Stimulated activated naive CD8-positive, alpha-beta T cell treated with anti-CD3 and anti-CD28 coated beads, Interleukin-15, Interleukin-2, amounts not matched to agents 100 U/mL and 50 U/mL, for 24 hours (primary cell): ENCODE measurements around the gene ENPEP.
"Not testable (repeated sequence)": the region's sequence is repeated elsewhere in the genome, so short reads cannot be mapped to it uniquely, and the experiment has no call there.

ENCODE experiments used
- ATAC-seq: fragments of 150-1000 bp; cut with Tn5 transposase; one replicate; pipeline ENCODE4 v1.10.0; 2021
- DNase-seq: peaks from one replicate; pipeline ENCODE4 v3.0.0; 2021

ENPEP gene, protein sequence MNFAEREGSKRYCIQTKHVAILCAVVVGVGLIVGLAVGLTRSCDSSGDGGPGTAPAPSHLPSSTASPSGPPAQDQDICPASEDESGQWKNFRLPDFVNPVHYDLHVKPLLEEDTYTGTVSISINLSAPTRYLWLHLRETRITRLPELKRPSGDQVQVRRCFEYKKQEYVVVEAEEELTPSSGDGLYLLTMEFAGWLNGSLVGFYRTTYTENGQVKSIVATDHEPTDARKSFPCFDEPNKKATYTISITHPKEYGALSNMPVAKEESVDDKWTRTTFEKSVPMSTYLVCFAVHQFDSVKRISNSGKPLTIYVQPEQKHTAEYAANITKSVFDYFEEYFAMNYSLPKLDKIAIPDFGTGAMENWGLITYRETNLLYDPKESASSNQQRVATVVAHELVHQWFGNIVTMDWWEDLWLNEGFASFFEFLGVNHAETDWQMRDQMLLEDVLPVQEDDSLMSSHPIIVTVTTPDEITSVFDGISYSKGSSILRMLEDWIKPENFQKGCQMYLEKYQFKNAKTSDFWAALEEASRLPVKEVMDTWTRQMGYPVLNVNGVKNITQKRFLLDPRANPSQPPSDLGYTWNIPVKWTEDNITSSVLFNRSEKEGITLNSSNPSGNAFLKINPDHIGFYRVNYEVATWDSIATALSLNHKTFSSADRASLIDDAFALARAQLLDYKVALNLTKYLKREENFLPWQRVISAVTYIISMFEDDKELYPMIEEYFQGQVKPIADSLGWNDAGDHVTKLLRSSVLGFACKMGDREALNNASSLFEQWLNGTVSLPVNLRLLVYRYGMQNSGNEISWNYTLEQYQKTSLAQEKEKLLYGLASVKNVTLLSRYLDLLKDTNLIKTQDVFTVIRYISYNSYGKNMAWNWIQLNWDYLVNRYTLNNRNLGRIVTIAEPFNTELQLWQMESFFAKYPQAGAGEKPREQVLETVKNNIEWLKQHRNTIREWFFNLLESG

DNA sequence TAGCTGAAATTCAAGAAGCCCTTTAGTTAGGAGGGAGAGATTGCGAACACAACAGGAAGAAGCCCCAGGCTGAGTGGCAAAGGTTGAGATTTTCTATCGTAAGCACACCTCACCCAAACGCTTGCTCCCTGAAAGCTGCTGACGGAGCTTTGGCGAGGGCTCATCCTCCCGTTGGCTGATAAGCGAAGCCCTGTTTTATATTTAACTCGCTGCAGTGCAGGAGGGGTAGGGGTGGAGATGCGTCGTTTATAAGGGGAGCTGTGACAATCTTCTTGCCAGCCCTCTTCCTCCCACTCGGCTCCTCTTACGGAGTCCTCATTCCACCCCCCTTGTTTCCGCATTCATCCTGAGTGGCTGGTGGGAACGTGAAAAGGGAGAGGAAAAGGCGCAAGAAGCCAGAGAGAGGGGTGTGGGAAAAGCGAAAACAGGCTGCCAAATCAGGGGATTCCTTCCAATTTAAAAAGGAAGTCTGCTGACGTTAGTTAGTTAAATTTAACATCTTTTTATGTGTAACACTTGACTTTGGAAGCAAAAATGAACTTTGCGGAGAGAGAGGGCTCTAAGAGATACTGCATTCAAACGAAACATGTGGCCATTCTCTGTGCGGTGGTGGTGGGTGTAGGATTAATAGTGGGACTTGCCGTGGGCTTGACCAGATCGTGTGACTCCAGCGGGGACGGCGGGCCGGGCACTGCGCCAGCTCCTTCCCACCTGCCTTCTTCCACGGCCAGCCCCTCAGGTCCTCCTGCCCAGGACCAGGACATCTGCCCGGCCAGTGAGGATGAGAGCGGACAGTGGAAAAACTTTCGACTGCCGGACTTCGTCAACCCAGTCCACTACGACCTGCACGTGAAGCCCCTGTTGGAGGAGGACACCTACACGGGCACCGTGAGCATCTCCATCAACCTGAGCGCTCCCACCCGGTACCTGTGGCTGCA, at the start of gene ENPEP:
Gene ENPEP, plus strand, starts transcription at position 275 of the 938 bp plus-strand sequence. Its CDS starts 260 bp downstream, at position 535.
- DNase-seq (no peak), ATAC-seq (no peak)

DNA sequence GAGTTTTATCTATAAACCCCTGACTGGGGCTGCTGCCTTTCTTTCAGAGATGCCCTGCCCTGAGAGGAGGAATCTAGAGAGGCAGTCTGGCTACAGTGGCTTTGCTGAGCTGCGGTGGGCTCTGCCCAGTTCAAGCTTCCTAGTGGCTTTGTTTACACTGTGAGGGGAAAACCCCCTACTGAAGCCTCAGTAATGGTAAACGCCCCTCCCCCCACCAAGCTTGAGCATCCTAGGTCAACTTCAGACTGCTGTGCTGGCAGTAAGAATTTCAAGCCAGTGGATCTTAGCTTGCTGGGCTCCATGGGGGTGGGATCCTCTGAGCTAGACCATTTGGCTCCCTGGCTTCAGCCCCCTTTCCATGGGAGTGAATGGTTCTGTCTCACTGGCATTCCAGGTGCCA, 44.1 kb upstream of the ENPEP start:
- not testable (repeated sequence) for ATAC-seq, DNase-seq

DNA sequence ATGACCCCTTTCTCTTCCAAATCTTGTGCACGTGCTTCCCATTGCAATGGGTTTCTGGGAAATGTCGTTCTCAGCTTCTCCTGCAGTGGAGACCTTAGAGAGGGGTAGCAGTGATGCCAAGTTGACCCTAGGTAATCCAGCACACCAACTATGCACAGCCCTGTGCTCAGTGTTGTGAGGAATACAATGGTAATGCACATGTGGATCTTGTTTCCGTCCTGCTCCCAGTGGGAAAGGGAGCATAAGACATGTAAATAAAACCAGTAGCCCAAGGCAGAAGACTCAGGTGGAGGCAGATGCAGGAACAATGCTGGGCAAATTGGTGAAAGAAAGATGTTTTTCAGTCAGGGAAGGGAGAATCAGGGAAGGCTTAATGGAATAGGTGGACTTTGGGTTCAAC, 38.7 kb upstream of the ENPEP start:
- DNase-seq, ATAC-seq: not testable (repeated sequence)

DNA sequence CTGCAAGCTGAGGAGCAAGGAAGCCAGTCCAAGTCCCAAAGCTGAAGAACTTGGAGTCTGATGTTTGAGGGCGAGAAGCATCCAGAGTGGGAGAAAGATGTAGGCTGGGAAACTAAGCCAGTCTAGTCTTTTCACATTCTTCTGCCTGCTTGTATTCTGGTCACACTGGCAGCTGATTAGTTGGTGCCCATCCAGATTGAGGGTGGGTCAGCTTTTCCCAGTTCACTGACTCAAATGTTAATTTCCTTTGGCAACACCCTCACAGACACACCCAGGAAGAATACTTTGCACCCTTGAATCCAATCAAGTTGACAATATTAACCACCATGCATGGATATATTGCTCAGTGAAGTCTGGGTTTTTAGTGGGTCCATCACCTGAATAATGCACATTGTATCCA, 36.7 kb upstream of the ENPEP start:
- not testable (repeated sequence) for DNase-seq, ATAC-seq

DNA sequence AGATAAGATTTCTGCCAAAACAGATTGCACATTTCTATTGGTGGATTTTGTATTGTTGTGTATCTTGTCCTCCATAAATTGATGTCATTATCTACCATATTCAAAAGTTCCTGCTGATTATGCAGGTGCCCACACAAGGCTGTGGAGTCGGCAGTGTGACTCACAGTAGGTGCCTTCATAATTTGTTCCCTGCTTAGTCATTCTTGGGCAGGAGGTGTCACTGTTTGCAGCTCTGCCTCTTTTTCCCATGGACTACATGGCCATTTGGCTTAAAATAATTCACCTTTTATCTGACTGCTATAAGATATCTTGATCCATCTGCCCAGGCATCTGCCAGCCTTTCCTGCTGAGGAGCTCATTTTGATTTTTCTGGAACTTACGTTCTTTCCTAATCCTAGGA, 33.6 kb upstream of the ENPEP start:
- DNase-seq (no peak), ATAC-seq (peak; percentile 32)

DNA sequence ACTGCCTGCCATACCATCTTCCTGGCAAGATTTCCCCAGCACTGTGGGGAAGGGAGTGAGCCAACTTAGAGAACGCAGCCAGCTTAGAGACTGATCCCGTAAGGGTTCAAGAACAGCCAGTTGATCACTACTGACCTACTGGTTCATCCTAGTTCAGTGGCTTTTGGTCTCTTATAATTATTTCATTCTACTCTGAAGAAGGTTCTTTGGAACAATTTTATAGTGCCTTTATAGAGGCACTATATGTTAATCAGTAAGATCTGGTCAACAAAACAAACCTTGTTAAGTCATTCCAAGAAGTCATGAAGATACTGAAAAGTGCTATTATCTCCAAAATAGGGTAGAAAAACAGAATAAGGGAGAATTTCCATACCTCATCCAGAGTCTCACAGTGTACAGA, 33.2 kb upstream of the ENPEP start:
- no peak for ATAC-seq
- no peak for DNase-seq

DNA sequence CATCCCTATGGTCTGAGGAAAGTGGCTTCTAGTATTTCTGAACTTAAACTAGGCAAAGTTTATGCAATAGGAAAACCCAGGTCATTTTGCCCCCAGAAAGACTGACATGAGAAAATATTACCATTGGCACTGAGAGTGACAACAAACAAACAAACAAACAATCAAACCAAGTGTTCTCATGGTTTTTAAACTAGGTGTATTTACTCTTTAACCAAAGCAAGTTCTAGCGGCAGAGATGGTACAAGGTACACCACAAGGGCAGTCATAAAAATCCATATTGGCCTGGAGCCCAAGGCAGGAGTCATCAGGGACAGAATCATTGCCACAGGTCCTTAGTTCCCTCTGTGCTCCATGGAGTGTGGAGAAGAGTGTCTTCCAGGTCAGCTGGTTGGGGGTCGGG, 26.0 kb upstream of the ENPEP start:
- ATAC-seq: no peak

DNA sequence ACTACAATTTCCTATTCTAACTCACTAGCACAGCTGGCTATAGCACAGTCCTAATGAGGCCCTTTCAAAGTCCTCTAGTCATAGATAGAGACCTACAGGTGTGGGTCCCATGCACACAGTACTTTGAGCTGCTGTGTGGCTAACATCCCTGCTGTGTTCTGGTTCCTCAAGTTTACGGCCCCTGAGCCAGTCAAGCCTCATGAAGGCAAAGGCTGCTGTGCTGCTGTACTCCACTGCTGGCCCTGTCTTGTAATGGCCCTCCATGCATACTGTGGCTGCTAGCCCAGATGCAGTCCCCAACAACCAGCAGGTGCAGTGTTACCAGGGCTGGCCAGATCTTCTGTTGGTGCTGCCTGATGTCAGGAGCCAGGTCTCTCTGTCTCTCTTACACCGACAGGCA, 23.4 kb upstream of the ENPEP start:
- DNase-seq (no peak), ATAC-seq (no peak)

More for the DNA sequence above, 26.0 kb upstream of the ENPEP start:
- no peak for DNase-seq

DNA sequence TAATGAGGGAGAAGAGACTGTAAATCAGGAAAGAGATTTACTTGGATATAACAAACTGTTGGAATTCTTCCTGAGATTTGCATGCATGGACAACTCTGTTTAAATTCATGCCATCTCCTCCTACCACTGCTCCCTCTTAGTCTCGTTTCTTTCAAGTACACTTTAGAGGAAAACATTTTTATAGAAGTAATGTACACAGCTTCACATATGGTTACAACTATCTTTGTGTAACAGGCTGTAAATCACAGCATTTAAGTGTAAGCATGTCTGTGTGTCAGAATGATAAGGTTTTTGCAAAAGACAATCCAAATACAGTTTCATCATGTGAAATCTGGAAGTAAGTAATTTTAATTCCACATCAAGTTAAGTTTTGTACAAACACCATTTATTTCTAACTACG, 21.5 kb upstream of the ENPEP start:
- no peak for ATAC-seq
- DNase-seq: no peak

DNA sequence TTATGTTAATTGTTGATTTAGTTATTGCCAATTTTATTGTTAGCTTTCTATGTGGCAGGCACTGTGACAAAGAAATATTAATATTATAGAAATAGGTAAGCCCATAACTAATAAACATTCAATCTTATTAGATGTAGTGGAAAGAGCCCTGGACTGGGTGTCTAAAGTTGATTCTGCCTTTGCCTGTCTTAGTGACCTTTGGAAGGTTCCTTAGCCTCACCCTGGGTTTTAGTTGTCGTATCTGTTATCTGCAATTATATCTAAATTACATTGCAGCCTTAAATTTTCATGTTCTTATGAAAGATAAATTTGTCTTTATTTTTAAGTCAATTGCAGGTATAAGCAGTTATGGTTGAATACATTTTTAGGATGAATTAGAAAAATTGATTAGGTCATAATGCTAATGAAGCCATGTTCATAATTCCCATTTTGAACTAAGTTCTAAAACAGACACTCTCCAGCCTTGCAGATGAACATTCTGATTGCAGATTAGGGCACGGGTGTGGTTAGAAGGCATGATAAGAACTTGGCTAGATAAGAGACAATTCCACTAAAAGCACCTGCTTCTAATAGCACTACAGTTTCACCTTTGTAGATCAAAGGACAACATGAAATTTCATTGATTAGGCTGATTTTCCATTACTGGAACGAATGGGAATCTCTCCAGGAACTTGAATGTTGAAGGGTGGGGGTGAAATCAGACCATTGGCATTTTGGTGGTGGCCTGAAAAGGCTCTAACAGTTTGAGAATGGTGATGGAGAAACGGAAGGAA, 17.3 kb upstream of the ENPEP start:
- DNase-seq (no peak), ATAC-seq (no peak)

DNA sequence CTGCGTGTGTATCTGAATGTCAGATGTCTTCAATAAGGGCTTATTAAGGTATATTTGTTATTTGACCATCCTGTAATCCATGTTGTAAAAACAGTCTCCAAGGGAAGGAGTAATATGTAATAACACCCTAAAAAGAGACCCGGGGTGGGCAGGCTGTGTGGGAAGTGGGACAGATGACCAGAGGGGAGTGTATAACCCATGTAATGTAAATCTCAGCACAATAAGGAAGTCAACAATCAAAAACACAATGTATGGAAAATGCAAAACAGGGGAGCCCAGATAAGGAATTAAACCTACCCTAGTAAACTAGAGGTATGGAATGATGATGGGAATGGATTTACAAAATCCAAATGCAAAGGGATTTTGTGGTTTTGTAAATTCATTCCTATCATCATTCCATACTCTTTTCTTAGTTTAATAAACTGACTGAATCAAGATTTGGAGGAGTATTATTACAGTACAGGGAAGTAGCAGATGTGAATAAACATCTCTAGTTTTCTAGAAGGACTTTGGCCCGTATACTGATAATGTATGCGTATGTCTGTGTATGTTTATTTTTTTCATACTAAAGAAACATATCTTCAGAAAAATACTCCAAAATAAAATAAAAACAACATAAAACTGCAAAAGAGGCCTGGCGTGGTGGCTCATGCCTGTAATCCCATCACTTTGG, 15.7 kb upstream of the ENPEP start:
- no peak for ATAC-seq
- DNase-seq: no peak

DNA sequence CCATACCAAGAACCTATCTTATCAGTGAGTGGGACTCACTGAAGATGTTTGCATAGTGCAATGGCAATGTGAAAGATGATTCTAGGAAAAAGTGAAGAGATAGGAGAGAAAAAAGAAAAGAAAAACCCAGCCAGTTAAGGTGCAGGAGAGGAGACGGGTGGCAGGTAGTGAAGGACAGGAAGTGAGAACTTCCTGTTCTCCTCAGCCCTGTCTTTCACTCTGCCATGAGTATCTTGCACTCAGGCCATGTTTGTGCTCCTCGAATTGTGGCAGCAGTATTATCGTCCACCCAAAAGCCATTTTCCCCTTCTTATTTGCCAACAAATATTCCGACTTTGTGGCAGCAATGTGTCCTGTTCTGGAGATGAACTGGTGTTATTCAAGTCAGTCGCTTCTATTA, 8.6 kb upstream of the ENPEP start:
- no peak for DNase-seq
- no peak for ATAC-seq

DNA sequence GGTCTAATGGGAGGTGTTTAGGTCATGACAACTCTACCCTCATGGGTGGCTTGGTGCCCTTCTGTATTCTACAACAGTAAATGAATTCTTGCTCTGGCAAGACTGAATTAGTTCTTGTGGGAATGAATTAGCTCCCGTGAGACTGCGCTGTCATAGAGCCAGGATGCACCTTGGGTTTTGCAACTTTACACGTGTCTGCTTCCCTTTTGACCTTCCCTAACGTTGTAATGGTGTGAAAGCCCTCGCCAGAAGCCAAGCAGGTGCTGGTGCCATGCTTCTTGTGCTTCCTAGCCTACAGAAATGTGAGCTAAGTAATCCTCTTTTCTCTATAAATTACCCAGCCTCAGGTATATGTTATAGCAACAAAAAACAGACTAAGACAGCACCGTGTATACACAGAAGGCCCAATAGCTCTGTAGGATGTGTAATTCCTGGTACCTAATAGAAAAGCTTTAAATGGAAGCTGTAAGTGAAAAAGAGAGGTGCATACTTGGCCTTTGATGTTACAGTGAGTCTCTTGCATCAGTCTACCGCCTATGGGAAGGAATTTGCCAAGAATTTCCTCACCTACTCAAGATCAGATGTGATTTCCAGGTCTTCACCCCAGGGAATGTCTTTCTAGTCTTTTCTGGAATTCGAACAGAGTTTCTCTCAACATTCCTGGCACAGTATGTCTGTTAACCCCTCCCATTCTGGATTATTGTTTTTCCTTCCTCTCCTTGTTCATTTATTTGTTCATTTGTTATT, 3.2 kb upstream of the ENPEP start:
- ATAC-seq (no peak), DNase-seq (no peak)

DNA sequence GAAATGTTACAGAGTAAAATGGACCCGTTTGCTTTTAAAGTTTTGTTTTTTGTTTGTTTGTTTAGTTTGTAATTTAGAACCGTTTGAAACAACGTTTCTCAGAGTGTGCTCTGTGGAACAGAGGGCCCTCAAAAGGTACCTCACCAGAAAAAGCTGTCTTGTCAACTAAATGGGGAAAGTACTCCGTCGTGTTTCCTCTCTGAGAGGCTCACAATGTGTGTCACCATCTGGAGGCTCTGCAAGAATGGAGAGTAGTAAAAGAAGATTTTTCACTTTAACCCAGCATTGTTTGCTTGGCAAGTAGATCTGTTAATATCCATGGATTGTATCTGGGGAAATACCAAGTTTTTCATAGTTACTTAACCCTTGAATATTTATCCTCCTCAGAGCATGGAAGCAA, 1.5 kb upstream of the ENPEP start:
- no peak for ATAC-seq
- no peak for DNase-seq

DNA sequence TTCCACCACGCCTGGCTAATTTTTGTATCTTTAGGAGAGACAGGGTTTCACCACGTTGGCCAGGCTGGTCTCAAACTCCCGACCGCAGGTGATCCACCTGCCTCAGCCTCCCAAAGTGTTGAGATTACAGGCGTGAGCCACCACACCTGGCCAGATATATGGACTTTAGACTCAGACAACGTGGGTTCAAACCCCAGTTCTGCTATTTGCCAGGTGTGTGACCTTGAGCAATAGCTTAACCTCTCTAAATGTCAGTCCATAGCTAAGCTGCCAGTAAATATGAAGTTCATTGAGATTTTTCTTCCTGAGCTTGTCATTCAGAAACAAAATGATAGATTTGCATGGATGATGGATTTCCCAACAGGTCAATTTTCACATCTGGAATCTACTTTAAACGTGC, 875 bp upstream of the ENPEP start:
- not testable (repeated sequence) for ATAC-seq, DNase-seq

DNA sequence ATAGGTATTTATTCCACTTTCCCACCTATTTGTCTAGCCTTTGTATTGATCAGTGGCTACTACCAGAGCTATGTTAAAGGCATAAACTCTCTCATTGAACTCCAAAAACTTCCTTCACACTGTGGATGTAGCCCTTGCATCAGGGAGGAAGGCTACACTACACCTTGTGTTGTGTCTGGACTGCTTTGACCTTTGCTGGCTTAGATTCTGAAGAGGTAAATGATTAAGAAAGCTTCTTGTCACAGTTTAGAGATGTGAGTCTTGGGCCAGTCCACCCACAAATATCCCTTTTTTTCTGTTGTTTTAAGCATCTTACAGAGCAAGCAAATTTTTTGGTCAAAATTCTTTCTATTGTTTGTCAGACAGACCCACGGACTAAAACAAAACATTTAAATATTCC, 1.9 kb downstream of the ENPEP start:
- DNase-seq: no peak
- no peak for ATAC-seq

DNA sequence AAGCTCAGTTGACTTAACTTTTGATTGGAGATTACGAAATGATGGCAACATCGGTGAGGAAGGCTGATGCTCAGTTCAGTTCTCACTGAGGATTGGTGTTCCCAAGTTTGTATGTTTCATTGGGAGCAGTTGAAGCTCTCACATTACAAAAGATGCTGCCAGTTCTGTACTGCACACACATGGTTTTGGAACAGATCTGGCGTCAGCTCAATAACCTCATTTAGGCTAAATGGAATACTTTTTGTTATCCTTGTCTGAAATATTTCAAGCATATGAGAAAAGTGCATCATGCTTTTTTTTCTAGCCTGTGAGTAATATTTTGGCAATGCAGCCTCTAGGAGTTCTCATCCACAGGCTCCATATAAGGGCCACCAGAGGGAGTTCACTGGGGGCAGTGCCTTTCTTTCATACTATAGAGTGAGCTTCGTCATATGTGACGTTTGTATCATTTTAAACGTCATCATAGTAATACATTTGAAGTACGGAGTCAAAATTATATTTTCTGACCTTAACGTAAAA, 4.1 kb downstream of the ENPEP start:
- DNase-seq: no peak

DNA sequence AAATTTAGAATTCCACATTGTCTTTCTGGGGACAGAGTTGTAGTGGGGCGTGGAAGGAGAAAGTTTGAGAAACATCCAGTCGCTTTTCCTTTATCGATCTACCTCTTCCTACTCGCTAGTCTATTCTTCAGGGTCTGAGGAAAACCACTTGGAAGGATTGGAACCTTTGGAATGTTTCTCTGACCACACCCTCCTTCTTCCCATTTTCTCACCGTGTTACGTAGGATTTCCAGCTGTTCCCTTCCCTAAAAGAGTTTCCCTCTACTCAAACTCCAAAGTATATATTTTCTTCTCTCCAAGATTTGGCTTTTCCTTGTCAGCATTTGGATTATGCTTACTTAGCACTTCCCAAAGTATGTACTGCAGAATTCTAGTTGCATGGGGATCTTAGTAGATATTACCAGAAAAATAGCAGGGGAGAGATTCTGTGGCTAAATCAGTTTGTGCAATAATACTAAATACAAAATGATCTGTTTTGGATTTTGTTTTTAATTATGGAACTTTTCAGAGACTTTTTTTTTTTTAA, 4.9 kb downstream of the ENPEP start:
- ATAC-seq: no peak
- no peak for DNase-seq

More for the DNA sequence above, 4.1 kb downstream of the ENPEP start:
- no peak for ATAC-seq

DNA sequence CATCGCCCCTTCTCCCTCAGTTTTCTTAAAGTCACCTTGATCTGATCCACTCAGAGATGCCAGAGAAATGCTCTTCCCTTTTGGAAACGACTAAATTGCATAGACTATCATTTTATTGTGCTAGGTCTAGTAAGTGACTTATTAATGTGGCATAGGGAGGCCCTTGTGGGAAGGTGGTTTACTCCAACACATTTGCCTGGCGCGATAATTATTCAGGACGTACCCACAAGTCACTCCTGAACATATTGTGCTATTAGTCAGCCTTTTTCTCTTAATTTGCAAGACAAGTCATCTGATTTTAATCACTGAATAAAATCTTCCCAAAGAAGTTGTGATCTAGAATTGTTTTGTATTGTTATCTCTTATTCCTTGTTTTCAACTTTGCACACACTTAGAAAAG, 7.6 kb downstream of the ENPEP start:
- no peak for DNase-seq

More for the DNA sequence above, 7.6 kb downstream of the ENPEP start:
- no peak for ATAC-seq
